ENCODE results near the gene RNF157.
A peak's percentile ranks its signal among the peaks of the same experiment; 100 is the strongest.

Gene RNF157

GRCh38 chr17:76160896-76161528 is 79.3 kb downstream of the RNF157 start:
- DNase-seq (ENCODE audit: low read depth in 2 of 2, low spot score in 1 of 2), result no peak

- DNase-seq (ENCODE audit: low read depth in 2 of 2, low spot score in 1 of 2), result no peak
Observed at GRCh38 chr17:76159157-76159556, 81.1 kb downstream of the RNF157 start.

- no peak for DNase-seq (ENCODE audit: low read depth in 2 of 2, low spot score in 1 of 2)
Observed at GRCh38 chr17:76157759-76158158, 82.5 kb downstream of the RNF157 start.

GRCh38 chr17:76156662-76156991 is 83.7 kb downstream of the RNF157 start:
- no peak for DNase-seq (ENCODE audit: low read depth in 2 of 2, low spot score in 1 of 2)

GRCh38 chr17:76155988-76156661 is 84.2 kb downstream of the RNF157 start:
- no peak for DNase-seq (ENCODE audit: low read depth in 2 of 2, low spot score in 1 of 2)

GRCh38 chr17:76154936-76155845 is 85.1 kb downstream of the RNF157 start:
- no peak for DNase-seq (ENCODE audit: low read depth in 2 of 2, low spot score in 1 of 2)

- DNase-seq (ENCODE audit: low read depth in 2 of 2, low spot score in 1 of 2), result no peak
Observed at GRCh38 chr17:76154292-76154691, 86.0 kb downstream of the RNF157 start.

- no peak for DNase-seq (ENCODE audit: low read depth in 2 of 2, low spot score in 1 of 2)
Observed at GRCh38 chr17:76153640-76154039, 86.7 kb downstream of the RNF157 start.

GRCh38 chr17:76153202-76153601 is 87.1 kb downstream of the RNF157 start:
- no peak for DNase-seq (ENCODE audit: low read depth in 2 of 2, low spot score in 1 of 2)

GRCh38 chr17:76152591-76152990 is 87.7 kb downstream of the RNF157 start:
- no peak for DNase-seq (ENCODE audit: low read depth in 2 of 2, low spot score in 1 of 2)

- no peak for DNase-seq (ENCODE audit: low read depth in 2 of 2, low spot score in 1 of 2)
Observed at GRCh38 chr17:76151896-76152454, 88.3 kb downstream of the RNF157 start.

GRCh38 chr17:76150712-76151622 is 89.3 kb downstream of the RNF157 start:
- DNase-seq (ENCODE audit: low read depth in 2 of 2, low spot score in 1 of 2), result no peak

GRCh38 chr17:76149214-76149613 is 91.1 kb downstream of the RNF157 start:
- no peak for DNase-seq (ENCODE audit: low read depth in 2 of 2, low spot score in 1 of 2)

- DNase-seq (ENCODE audit: low read depth in 2 of 2, low spot score in 1 of 2), result no peak
Observed at GRCh38 chr17:76148015-76148326, 92.3 kb downstream of the RNF157 start.

GRCh38 chr17:76147211-76148014 is 92.9 kb downstream of the RNF157 start:
- no peak for DNase-seq (ENCODE audit: low read depth in 2 of 2, low spot score in 1 of 2)

GRCh38 chr17:76146053-76146851 is 94.0 kb downstream of the RNF157 start:
- no peak for DNase-seq (ENCODE audit: low read depth in 2 of 2, low spot score in 1 of 2)

- peak in 1 of 2 donors; percentile 16 for DNase-seq (ENCODE audit: low read depth in 2 of 2, low spot score in 1 of 2)
Observed at GRCh38 chr17:76145231-76146052, 94.9 kb downstream of the RNF157 start.

- DNase-seq (ENCODE audit: low read depth in 2 of 2, low spot score in 1 of 2), result no peak
Observed at GRCh38 chr17:76142585-76143041, 97.7 kb downstream of the RNF157 start.
